WI38 (cell line): ENCODE measurements around the gene CTBP1.

Experiments
- H3K4me3 ChIP-seq: 2 replicates; pipeline ENCODE4 v1.5.1; 2011; ENCODE audit warnings: low read depth, mild to moderate bottlenecking, control low read depth, low read length
- CTCF ChIP-seq: IDR thresholded peaks from 2 replicates; pipeline ENCODE4 v1.5.1; 2012; ENCODE audit warnings: low read depth, mild to moderate bottlenecking, control low read depth, low read length

CTBP1 gene

GRCh38 chr4:1187182-1187581 lies 61.7 kb downstream of the CTBP1 start:
- no peak for TF ChIP-seq CTCF
- no peak overlapping the region for H3K4me3 ChIP-seq

GRCh38 chr4:1183985-1184773 lies 64.8 kb downstream of the CTBP1 start:
- H3K4me3 ChIP-seq: peak overlapping the region; percentile 11; the same call in 1 of the 2 replicates
- TF ChIP-seq CTCF: no peak

GRCh38 chr4:1182313-1182712 lies 66.6 kb downstream of the CTBP1 start:
- H3K4me3 ChIP-seq: no peak overlapping the region
- TF ChIP-seq CTCF: no peak

GRCh38 chr4:1180663-1181062 lies 68.3 kb downstream of the CTBP1 start:
- no peak for TF ChIP-seq CTCF
- H3K4me3 ChIP-seq: no peak overlapping the region

- H3K4me3 ChIP-seq: no peak overlapping the region
- TF ChIP-seq CTCF: no peak
These were observed 69.0 kb downstream of the CTBP1 start for GRCh38 chr4:1179976-1180375.

- TF ChIP-seq CTCF: no peak
- H3K4me3 ChIP-seq: no peak overlapping the region
These were observed 69.9 kb downstream of the CTBP1 start for GRCh38 chr4:1179089-1179441.

GRCh38 chr4:1178300-1179088 lies 70.4 kb downstream of the CTBP1 start:
- no peak overlapping the region for H3K4me3 ChIP-seq
- no peak for TF ChIP-seq CTCF
